GM23248 (cell line): ENCODE data around the gene STON2. TPM values are rescaled to one million over a fixed set of nuclear protein-coding genes. Genes with fewer than 3 reads are reported as not detected.

Experiments
- DNase-seq: peaks from one replicate; pipeline ENCODE4 v3.0.0-alpha.2; 2015
- H2AFZ ChIP-seq: fragments of 200-600 bp; sonication (generic); 2 replicates; pipeline ENCODE4 v1.6.1; 2016; ENCODE audit warnings: antibody characterized with exemption
- H3F3A ChIP-seq: fragments of 200-600 bp; sonication (generic); 2 replicates; pipeline ENCODE4 v1.6.1; 2016; ENCODE audit warnings: mild to moderate bottlenecking, antibody characterized with exemption, mixed run types; ENCODE audit not compliant: insufficient read depth
- H3K27ac ChIP-seq: fragments of 200-600 bp; sonication (generic); 2 replicates; pipeline ENCODE4 v1.5.1; 2016; ENCODE audit warnings: mild to moderate bottlenecking
- H3K27me3 ChIP-seq: fragments of 200-600 bp; sonication (generic); replicated peaks from 2 replicates; pipeline ENCODE4 v1.6.1; 2016; ENCODE audit warnings: mild to moderate bottlenecking; ENCODE audit not compliant: insufficient read depth
- H3K36me3 ChIP-seq: fragments of 200-600 bp; sonication (generic); 2 replicates; pipeline ENCODE4 v1.6.1; 2016; ENCODE audit warnings: low read depth, mild to moderate bottlenecking
- H3K4me1 ChIP-seq: fragments of 200-600 bp; sonication (generic); 2 replicates; pipeline ENCODE4 v1.6.1; 2016; ENCODE audit warnings: mild to moderate bottlenecking; ENCODE audit not compliant: insufficient read depth
- H3K4me2 ChIP-seq: fragments of 200-600 bp; sonication (generic); one replicate; pipeline ENCODE4 v1.6.1; 2016; ENCODE audit warnings: mild to moderate bottlenecking; ENCODE audit not compliant: unreplicated experiment
- H3K4me3 ChIP-seq: fragments of 200-600 bp; sonication (generic); 2 replicates; pipeline ENCODE4 v1.5.1; 2016; ENCODE audit warnings: mild to moderate bottlenecking
- H3K79me2 ChIP-seq: fragments of 200-600 bp; sonication (generic); 2 replicates; pipeline ENCODE4 v1.6.1; 2016; ENCODE audit warnings: mild to moderate bottlenecking; ENCODE audit not compliant: insufficient read depth
- H3K9ac ChIP-seq: fragments of 200-600 bp; sonication (generic); 2 replicates; pipeline ENCODE4 v1.6.1; 2016; ENCODE audit warnings: mild to moderate bottlenecking
- H3K9me2 ChIP-seq: fragments of 200-600 bp; sonication (generic); 2 replicates; pipeline ENCODE4 v1.6.1; 2016; ENCODE audit warnings: mixed run types, mild to moderate bottlenecking, moderate library complexity; ENCODE audit not compliant: insufficient read depth
- H3K9me3 ChIP-seq: fragments of 200-600 bp; sonication (generic); one replicate; pipeline ENCODE4 v1.6.1; 2017; ENCODE audit warnings: low read depth
- H4K20me1 ChIP-seq: fragments of 200-600 bp; sonication (generic); 2 replicates; pipeline ENCODE4 v1.6.0; 2016; ENCODE audit not compliant: insufficient read depth
- EZH2 ChIP-seq: fragments of 200-600 bp; sonication (generic); IDR thresholded peaks from 2 replicates; pipeline ENCODE4 v1.6.1; 2018; ENCODE audit warnings: antibody characterized with exemption, mild to moderate bottlenecking; ENCODE audit not compliant: insufficient read depth, poor library complexity, severe bottlenecking
- EZH2phosphoT487 ChIP-seq: fragments of 200-600 bp; sonication (generic); IDR thresholded peaks from 2 replicates; pipeline ENCODE4 v1.6.1; 2018; ENCODE audit warnings: antibody characterized with exemption, moderate library complexity, mild to moderate bottlenecking, low read depth; ENCODE audit not compliant: insufficient read depth
- WGBS, 2 experiments: methylation state at CpG; one replicate each; pipeline ENCODE4 v1.1.6; 2015 to 2017; ENCODE audit warnings: low lambda C conversion rate in 2 of 2, low coverage in 1 of 2; ENCODE audit errors: missing lambda C conversion rate in 2 of 2; 5-methylcytosine and 5-hydroxymethylcytosine counted together
- in situ Hi-C: fragments of 300-500 bp; cut with MboI; formaldehyde crosslinking; loops from 2 replicates; pipeline ENCODE4 v1.15.0; 2020
- polyA plus RNA-seq: library from polyadenylated mRNA; unstranded; fragments of >200 nt; fragmentation: Nextera tagmentation; extraction: Ambion mirVana; gene quantifications from 2 replicates; pipeline ENCODE4 v1.2.1, GENCODE V29; 2016
- total RNA-seq: library from RNA; depleted of rRNA; stranded (reverse); fragments of >200 nt; shearing (Covaris generic); gene quantifications from 2 replicates; pipeline ENCODE4 v1.2.3, GENCODE V29; 2014

Gene STON2
- total and polyA plus RNA-seq, 2 experiments from 2014 or later = 0.14 TPM; not detected in 1

- no peaks in the 10 kb centered on the region for H4K20me1 ChIP-seq
- in situ Hi-C loops = no loop called here
- peaks cover 5% of the 10 kb centered on the region; the same call in 1 of the 2 replicates for H3K27me3 ChIP-seq
- WGBS, 2 experiments = 83 to 89% methylated on average over 7 of the region's 7 CpGs
- H2AFZ ChIP-seq = no peak overlapping the region
- no peaks in the 10 kb centered on the region for H3K36me3 ChIP-seq
- H3K9me2 ChIP-seq = no peaks in the 10 kb centered on the region
- H3K4me2 ChIP-seq = no peak overlapping the region
- no peak overlapping the region for H3K9ac ChIP-seq
- H3K9me3 ChIP-seq = no peaks in the 10 kb centered on the region
- no peaks in the 10 kb centered on the region for H3F3A ChIP-seq
- no peak overlapping the region for H3K4me3 ChIP-seq
- H3K27ac ChIP-seq = no peak overlapping the region
- no peak for TF ChIP-seq EZH2phosphoT487
- no peak for TF ChIP-seq EZH2
- no peak for DNase-seq
- no peaks in the 10 kb centered on the region for H3K79me2 ChIP-seq
- no peaks in the 10 kb centered on the region for H3K4me1 ChIP-seq
Measured at GRCh38 chr14:81366884-81367283, 33.2 kb downstream of the STON2 start.

- Histone ChIP-seq H2AFZ (no peak overlapping the region), H3K4me3 (no peak overlapping the region), H3F3A (no peaks in the 10 kb centered on the region), H3K9me3 (no peaks in the 10 kb centered on the region), H3K9ac (no peak overlapping the region), H3K4me1 (no peaks in the 10 kb centered on the region), H4K20me1 (no peaks in the 10 kb centered on the region), H3K36me3 (no peaks in the 10 kb centered on the region), H3K4me2 (no peak overlapping the region), H3K79me2 (no peaks in the 10 kb centered on the region), H3K9me2 (no peaks in the 10 kb centered on the region), H3K27ac (no peak overlapping the region), H3K27me3 (peaks cover 5% of the 10 kb centered on the region; the same call in 1 of the 2 replicates)
- no peak for TF ChIP-seq EZH2phosphoT487
- TF ChIP-seq EZH2 = no peak
- peak; percentile 1 for DNase-seq
- in situ Hi-C loops = no loop called here
- 6 to 8% methylated on average over 6 of the region's 6 CpGs for WGBS, 2 experiments
Measured at GRCh38 chr14:81366214-81366613, 33.9 kb downstream of the STON2 start.

GRCh38 chr14:81363746-81364378 lies 36.3 kb downstream of the STON2 start:
- DNase-seq = peak; percentile 2
- Histone ChIP-seq H3K27ac (no peak overlapping the region), H3F3A (no peaks in the 10 kb centered on the region), H3K36me3 (no peaks in the 10 kb centered on the region), H3K4me3 (no peak overlapping the region), H4K20me1 (no peaks in the 10 kb centered on the region), H3K27me3 (peaks cover 5% of the 10 kb centered on the region; the same call in 1 of the 2 replicates), H3K4me2 (no peak overlapping the region), H2AFZ (no peak overlapping the region), H3K9me3 (no peaks in the 10 kb centered on the region), H3K9ac (no peak overlapping the region), H3K79me2 (no peaks in the 10 kb centered on the region), H3K4me1 (no peaks in the 10 kb centered on the region), H3K9me2 (no peaks in the 10 kb centered on the region)
- in situ Hi-C loops = no loop called here
- WGBS, 2 experiments = 18 to 19% methylated on average over 4 of the region's 4 CpGs
- no peak for TF ChIP-seq EZH2phosphoT487
- no peak for TF ChIP-seq EZH2

GRCh38 chr14:81353691-81354323 lies 46.3 kb downstream of the STON2 start:
- DNase-seq = no peak
- Histone ChIP-seq H4K20me1 (no peaks in the 10 kb centered on the region), H3K4me3 (no peak overlapping the region), H3F3A (no peaks in the 10 kb centered on the region), H3K9me3 (no peaks in the 10 kb centered on the region), H3K27ac (no peak overlapping the region), H3K4me1 (no peaks in the 10 kb centered on the region), H2AFZ (no peak overlapping the region), H3K79me2 (no peaks in the 10 kb centered on the region), H3K27me3 (no peaks in the 10 kb centered on the region), H3K9me2 (no peaks in the 10 kb centered on the region), H3K4me2 (no peak overlapping the region), H3K9ac (no peak overlapping the region), H3K36me3 (no peaks in the 10 kb centered on the region)
- WGBS, 2 experiments = 39 to 44% methylated on average over 5 of the region's 5 CpGs
- in situ Hi-C loops = no loop called here
- TF ChIP-seq EZH2phosphoT487 = no peak
- TF ChIP-seq EZH2 = no peak
